Measurements from ENCODE around the gene OLR1.
"Not testable (repeated sequence)": the region's sequence is repeated elsewhere in the genome, so short reads cannot be mapped to it uniquely, and the experiment has no call there.

Gene OLR1

DNA sequence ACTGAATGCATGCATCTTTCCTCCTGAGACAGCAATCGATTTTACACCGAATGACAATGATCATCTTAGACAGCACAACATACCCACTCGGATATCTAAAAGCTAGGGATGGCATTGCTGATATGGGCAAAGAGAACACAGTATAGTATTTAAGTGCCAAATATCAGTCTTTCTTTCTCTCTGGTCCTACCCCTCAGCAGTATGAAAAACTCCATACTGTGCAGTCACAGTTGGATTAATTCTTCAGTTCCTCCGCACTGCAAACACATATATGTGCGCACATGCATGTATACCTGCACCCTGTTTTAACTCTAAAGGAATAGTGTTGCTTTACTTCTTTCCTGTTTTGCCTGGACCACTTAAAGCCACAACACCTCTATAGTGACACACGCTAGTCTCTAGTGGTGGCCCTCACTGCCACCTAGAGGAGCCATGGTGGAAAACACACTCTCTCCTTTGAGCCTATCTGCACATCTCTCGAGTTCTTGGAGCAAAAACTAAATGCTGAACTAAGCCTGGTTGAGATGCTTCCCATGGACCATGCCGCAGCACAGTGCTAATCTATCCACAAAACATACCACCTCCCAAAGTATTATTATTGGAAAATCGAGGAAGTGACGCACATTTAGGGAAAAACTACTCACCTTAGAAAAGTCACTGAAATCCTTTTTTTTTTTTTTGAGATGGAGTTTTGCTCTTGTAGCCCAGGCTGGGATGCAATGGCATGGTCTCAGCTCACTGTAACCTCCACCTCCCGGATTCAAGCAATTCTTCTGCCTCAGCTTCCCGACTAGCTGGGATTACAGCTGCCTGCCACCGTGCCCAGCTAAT is 18.8 kb upstream of the OLR1 start:
- peak; percentile 20 to 25 for DNase-seq (ENCODE audit: low read depth in 2 of 2)

DNA sequence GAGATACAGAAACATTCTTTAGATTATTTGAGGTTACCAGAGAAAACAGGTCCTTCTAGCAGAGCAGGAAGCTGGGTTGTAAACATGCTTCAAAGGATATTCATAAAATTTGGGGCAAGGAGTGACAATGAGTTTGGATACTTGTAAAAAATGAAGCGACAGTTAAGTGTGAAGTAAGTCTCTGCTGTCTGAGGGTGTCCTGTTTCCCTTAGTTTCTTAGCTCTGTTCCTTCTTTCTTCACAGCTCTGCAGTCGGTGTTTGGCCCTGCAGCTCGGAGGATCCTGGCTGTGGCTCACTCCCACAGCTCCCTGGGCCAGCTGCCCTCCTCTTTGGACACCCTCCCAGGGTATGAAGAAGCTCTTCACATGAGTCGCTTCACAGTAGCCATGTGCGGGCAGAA is 17.7 kb upstream of the OLR1 start:
- DNase-seq (ENCODE audit: low read depth in 2 of 2), result no peak

DNA sequence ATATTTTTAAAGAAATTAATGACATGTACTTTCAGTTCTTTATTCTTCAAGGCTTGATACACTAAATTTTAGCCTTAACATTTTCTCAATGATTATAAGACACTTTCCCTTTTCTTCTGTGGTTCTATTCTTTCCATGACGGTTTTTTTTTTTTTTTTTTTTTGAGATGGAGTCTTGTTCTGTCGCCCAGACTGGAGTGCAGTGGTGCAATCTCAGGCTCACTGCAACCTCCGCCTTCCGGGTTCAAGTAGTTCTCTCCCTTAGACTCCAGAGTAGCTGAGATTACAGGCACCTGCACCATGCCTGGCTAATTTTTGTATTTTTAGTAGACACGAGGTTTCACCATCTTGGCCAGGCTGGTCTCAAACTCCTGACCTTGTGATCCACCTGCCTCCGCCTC is 15.0 kb upstream of the OLR1 start:
- not testable (repeated sequence) for DNase-seq (ENCODE audit: low read depth in 2 of 2)

DNA sequence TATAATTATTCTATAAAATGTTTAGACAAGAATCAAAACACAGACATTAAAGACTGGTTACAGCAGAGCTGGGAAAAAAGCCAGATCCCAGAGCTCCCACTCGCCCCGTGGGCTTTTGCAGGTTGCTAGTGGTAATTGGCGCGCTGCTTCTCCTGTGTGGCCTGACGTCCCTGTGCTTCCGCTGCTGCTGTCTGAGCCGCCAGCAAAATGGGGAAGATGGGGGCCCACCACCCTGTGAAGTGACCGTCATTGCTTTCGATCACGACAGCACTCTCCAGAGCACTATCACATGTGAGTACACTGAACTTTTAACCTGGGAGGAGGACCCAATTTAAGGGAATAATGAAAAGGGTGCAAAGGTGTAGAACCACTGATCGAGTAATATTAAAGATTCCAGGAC is 14.4 kb upstream of the OLR1 start:
- no peak for DNase-seq (ENCODE audit: low read depth in 2 of 2)

- no peak for DNase-seq (ENCODE audit: low read depth in 2 of 2)
Observed at GRCh38 chr12:10184261-10184843, 12.4 kb upstream of the OLR1 start.

GRCh38 chr12:10182354-10183049 is 10.6 kb upstream of the OLR1 start:
- DNase-seq (ENCODE audit: low read depth in 2 of 2), result no peak

DNA sequence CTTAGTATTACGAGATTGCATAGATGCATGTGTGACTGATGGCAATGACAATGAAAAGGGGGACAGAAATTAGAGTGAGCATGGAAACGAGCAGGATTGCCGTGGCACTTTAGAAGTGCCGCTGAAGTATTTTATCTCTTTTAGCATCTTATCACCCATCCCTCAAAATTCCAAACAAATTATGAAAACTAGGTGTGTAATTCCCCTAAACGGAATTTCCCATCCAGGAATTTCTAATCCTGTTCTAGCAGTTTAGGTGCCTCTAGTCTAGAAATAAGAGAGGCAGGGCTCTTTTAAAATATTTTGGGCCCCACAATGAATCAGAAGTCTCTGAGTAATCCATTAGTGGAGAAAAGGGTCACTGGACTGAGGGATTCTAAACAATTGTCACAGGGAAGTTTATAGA is 7.8 kb upstream of the OLR1 start:
- no peak for DNase-seq (ENCODE audit: low read depth in 2 of 2)

- DNase-seq (ENCODE audit: low read depth in 2 of 2), result no peak
Observed at GRCh38 chr12:10178821-10179220, 6.9 kb upstream of the OLR1 start, which contains the start of gene TMEM52B. Gene TMEM52B (plus strand): TSS chr12:10179032. CDS start chr12:10179575, 543 bp downstream.

- no peak for DNase-seq (ENCODE audit: low read depth in 2 of 2)
Observed at GRCh38 chr12:10175846-10176636, 4.1 kb upstream of the OLR1 start.

DNA sequence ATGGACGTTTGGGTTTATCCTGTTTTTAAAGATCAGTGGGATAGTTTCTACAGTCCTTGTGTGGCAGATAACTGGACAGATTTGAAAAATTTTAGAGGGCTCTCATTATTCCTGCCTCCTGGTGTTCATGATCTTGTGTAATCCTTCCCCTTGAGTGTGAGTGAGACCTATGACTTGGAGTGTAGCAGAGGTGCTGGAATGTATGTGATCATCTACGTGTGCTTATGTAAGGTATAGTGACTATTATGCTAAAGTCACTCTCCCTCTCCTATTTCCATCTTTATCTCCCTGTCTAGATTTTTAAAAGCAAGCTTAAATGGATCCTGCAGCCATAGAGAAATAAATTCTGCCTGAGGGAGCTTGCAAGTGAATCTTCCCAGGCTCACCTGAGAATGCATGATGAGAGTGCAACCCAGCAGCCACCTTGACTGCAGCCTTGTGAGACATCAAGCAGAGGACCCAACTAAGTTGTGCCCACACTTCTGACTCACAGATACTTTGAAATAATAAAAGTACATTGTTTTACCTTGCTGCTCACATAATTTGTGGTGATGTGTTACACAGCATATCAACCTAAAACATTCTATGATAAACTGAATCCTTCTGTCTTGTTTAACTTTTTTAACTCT is 3.2 kb upstream of the OLR1 start:
- no peak for DNase-seq (ENCODE audit: low read depth in 2 of 2)

- DNase-seq (ENCODE audit: low read depth in 2 of 2), result no peak
Observed at GRCh38 chr12:10170216-10170615, 1.7 kb downstream of the OLR1 start.

- DNase-seq (ENCODE audit: low read depth in 2 of 2), result no peak
Observed at GRCh38 chr12:10169104-10169503, 2.8 kb downstream of the OLR1 start.

DNA sequence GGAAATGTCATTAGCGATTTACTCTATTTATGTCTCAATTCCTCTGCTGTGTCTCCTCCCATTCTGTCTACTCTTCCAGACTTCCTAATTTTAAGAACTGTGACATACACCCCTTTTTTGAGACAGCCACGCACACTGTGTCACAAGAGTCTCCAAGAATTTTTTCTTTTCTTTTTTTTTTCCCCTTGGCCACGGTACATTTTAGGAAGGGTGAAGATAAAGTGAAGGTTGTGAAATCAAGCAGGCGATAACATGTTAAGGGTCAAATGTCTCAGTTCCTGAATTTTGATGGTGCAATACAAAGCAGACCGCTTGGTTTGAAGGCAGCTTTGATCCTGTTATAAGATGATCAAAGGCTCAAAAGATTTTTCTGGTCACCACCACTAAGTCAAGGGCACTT is 4.3 kb downstream of the OLR1 start:
- no peak for DNase-seq (ENCODE audit: low read depth in 2 of 2)

DNA sequence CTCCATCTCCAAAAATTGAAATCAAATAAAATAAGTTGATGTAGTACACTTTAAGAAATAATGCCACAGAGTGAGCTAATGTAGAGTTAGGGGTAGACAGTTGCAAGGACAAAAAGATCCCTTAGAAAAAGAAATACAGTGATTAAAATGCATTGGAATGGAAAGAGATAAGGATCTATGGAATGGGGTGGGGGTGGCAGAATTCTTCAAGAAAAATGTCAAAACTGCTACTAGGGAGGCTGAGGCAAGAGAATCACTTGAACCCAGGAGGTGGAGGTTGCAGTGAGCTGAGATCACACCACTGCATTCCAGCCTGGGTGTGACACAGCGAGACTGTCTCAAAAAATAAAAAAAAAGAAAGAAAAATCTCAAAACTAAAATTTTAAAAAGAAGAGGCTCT is 6.5 kb downstream of the OLR1 start:
- DNase-seq (ENCODE audit: low read depth in 2 of 2), result no peak

DNA sequence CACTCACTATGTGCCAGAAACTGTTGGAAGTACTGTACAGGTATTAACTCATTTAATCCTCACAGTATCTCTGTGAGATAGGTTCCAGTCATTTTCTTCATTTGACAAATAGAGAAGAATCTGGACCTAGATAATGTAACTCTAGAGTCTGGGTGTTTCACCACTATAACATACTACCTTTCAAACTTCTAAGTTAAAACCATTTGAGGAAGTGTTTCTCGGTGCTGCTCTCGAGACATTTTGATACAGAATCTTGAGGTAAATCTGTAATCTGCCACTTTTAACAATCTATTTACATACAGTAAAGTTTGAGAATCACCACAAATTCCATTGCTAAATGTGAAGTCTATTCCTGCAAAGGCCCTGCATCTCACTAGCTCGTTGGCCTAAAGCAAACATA is 8.8 kb downstream of the OLR1 start:
- no peak for DNase-seq (ENCODE audit: low read depth in 2 of 2)

DNA sequence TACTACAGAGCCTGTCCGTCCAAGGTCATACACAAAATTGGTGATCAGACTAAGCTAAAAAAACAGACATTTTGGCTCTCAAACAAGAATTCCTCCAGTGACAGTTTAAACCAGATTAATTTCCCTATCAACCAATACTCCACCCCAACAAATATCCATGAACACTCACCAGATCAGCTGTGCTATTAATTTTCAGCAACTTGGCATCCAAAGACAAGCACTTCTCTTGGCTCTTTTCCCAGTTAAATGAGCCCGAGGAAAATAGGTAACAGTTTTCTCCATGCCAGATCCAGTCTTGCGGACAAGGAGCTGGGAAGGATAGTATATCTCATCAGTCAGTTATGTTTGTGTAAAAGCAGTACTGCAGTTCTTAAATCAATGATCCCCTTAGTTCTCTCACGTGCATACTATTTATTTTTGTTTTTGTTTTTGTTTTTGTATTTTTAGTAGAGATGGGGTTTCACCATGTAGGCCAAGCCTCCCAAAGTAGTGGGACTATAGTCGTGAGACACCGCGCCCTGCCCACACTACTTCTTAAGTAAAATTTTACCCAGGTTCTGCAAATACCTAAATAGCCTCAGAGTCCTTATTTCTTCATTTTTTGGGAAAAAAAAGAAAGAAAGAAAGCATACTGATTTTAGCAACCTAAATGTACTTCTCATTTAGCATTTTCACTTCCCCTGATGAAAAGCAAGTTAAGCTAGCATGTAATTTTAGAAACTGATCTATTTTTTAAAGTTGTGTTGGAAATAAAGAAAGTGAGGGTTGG is 11.1 kb downstream of the OLR1 start:
- no peak for DNase-seq (ENCODE audit: low read depth in 2 of 2)

DNA sequence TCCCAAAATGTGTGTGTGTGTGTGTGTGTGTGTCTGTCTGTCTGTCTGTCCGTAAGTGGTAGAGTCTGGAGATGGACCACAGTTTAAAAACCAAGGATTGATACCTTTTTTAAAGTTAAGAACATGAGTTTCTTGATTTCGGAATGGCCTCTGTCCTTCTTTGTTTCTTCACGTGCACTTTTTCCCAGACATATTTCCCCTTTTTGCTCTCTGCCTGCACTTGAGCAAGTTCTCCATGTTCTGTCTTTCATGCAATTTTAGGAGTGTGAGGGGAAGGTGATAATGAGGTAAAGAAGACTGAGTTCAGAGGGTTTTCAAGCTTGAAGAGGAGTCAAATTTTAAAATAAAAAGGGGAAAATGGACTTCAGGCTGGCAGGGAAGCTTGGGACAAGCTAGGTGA is 12.7 kb downstream of the OLR1 start:
- DNase-seq (ENCODE audit: low read depth in 2 of 2), result no peak

- DNase-seq (ENCODE audit: low read depth in 2 of 2), result no peak
Observed at GRCh38 chr12:10158406-10158805, 13.5 kb downstream of the OLR1 start.

DNA sequence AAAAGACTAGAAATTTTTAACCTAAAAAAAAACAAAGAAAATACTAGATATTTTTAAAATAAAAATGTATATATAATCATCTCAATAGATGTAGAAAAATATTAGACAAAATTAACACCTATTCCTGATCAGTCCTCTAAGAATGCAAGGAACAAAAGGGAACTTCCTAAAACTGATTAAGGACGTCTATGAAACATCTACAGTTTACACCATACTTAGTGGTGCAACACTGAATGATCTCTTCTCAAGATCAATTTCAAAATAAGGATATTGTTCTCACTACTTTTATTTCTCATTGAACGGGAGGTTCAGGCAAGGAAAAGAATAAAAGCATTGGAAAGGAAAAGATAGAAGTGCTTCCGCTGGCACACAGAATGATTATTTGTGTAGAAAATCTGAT is 16.0 kb downstream of the OLR1 start:
- DNase-seq (ENCODE audit: low read depth in 2 of 2), result no peak

GRCh38 chr12:10154145-10154496 is 17.8 kb downstream of the OLR1 start:
- DNase-seq (ENCODE audit: low read depth in 2 of 2), result no peak
